ENCODE data around the gene IGF2R. TPM values are rescaled to one million over a fixed set of nuclear protein-coding genes. Genes with fewer than 3 reads are reported as not detected.
"Not testable (repeated sequence)": the region's sequence is repeated elsewhere in the genome, so short reads cannot be mapped to it uniquely, and the experiment has no call there.

The IGF2R gene
- total RNA-seq, 4 donors from 2014 or later, result 56.6 to 134 (median 108) TPM

- Histone ChIP-seq H3K9me3 (no peaks in the 10 kb centered on the region), H3K27me3 (no peaks in the 10 kb centered on the region), H3K36me3 (no peaks in the 10 kb centered on the region), H3K27ac (no peak overlapping the region), H3K4me3 (no peak overlapping the region), H3K4me1 (peaks cover 0 to 5% of the 10 kb centered on the region in 2 donors)
- intact Hi-C loops (cut with DNase I; ENCODE audit: low total_unique reads) (loop anchor here (10.0 kb wide), 1 partner anchor 401 kb away; no protein-coding TSS in a partner anchor), in situ Hi-C loops (cut with MboI; ENCODE audit: low sequenced_read_pairs in 4 of 4) (loop anchor here in 3 of 4 donors (25.0 kb wide), 2 partner anchors 304 to 329 kb away; no protein-coding TSS in a partner anchor)
- TF ChIP-seq CTCF (IDR thresholded peaks at IDR 0.05 in 4 of 5, conservative IDR thresholded peaks at IDR 0.05 in 1 of 5) (no peak), POLR2A (IDR thresholded peaks at IDR 0.05) (no peak)
- ATAC-seq, result no peak
- no peak for DNase-seq
Observed at GRCh38 chr6:160133441-160134336, 164.8 kb downstream of the IGF2R start.

DNA sequence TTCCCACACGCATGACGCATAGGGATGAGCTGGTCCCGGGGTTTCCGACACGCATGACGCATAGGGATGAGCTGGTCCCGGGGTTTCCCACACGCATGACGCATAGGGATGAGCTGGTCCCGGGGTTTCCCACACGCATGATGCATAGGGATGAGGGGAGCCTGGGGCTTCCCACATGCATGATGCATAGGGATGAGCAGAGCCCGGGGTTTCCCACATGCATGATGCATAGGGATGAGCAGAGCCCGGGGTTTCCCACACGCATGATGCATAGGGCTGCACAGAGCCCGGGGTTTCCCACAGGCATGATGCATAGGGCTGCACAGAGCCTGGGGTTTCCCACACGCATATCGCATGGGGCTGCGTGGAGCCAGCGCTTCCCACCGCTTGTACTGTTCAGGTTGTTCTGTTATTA lies 165.5 kb downstream of the IGF2R start:
- H3K9me3 ChIP-seq, H3K27me3 ChIP-seq, H3K4me1 ChIP-seq, DNase-seq, H3K27ac ChIP-seq, H3K4me3 ChIP-seq, H3K36me3 ChIP-seq, ATAC-seq: not testable (repeated sequence)
- in situ Hi-C loops (cut with MboI; ENCODE audit: low sequenced_read_pairs in 4 of 4) (loop anchor here in 3 of 4 donors (25.0 kb wide), 2 partner anchors 303 to 328 kb away; no protein-coding TSS in a partner anchor), intact Hi-C loops (cut with DNase I; ENCODE audit: low total_unique reads) (loop anchor here (10.0 kb wide), 1 partner anchor 400 kb away; no protein-coding TSS in a partner anchor)

DNA sequence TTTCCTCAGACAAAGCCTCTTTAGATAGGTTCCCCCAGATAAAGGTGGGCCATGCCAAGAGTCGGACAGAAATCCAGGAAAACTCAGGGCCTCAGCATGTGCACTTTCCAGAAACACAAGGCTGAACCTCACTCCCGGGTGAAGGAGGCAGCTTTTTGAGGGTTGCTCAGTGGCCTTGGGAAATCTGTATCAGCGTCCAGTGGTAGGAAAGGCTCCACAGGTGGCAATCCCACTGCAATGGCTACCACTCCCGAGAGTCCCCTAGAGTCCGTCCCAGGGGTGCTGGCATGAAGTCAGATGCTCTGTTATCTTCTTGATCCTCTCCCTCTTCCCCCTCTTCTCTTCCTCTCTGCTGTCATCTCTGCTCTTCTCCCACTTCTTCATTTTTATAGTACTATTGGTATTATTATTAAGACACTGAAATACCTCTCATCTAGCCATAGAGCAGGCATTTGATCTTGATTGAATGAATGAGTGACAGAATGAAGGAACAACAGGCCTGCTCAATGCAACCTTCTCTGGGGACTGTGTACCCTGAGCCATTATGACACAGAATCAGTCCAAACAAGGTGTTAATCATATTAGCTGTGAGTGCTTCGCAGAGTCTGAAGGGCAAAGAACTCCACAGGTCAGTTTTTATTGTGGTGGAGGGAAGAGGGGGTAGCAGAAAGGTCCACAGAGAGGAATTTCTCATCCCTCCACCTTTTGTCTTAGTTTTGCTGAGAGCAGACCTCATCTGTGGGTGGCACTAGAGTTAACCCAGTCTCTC lies 166.1 kb downstream of the IGF2R start:
- Histone ChIP-seq H3K27ac (no peak overlapping the region), H3K27me3 (no peaks in the 10 kb centered on the region), H3K9me3 (no peaks in the 10 kb centered on the region), H3K4me1 (peaks cover 0 to 5% of the 10 kb centered on the region in 2 donors), H3K36me3 (no peaks in the 10 kb centered on the region), H3K4me3 (no peak overlapping the region)
- TF ChIP-seq CTCF (IDR thresholded peaks at IDR 0.05 in 4 of 5, conservative IDR thresholded peaks at IDR 0.05 in 1 of 5) (no peak), POLR2A (IDR thresholded peaks at IDR 0.05) (no peak)
- intact Hi-C loops (cut with DNase I; ENCODE audit: low total_unique reads) (loop anchor here (10.0 kb wide), 1 partner anchor 400 kb away; no protein-coding TSS in a partner anchor), in situ Hi-C loops (cut with MboI; ENCODE audit: low sequenced_read_pairs in 4 of 4) (loop anchor here in 3 of 4 donors (25.0 kb wide), 2 partner anchors 302 to 327 kb away; no protein-coding TSS in a partner anchor)
- ATAC-seq (no peak), DNase-seq (no peak)

DNA sequence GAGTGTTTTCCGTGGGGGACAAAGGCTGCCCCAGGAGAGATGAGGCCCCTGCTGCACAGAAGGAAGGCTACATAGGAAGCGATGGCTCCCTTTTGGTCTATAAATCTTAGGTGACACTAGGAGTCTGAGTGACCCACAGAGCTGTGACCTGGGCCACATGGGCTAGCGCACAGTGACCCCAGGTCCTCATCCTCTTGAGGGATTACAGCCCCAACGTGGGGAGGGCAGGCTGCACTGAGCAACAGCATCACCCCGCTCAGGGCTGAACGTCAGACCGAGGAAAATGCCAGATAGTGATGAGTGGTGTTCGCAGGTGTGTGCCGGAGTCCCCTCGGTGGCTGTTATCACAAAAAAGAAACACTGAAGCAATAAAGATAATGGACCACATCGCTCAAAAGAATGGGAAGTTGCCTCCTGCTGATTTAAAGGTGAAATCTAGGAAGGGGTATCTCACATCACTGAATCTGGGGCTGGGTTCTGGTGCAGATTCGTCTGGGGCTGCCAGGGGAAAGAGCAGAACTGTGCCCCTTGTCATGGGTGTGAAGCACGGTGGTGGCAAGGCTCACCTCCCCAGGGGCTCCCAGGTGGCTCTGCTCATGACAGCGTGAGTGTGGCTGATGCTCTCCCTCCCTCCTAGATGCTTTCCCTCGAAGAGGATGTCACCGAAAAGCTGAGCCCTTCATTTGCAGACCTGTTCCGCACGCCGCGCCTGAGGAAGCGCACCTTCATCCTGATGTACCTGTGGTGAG lies 167.2 kb downstream of the IGF2R start:
- in situ Hi-C loops (cut with MboI; ENCODE audit: low sequenced_read_pairs in 4 of 4), result loop anchor here in 3 of 4 donors (25.0 kb wide), 2 partner anchors 301 to 326 kb away; no protein-coding TSS in a partner anchor

More for the DNA sequence above, 167.2 kb downstream of the IGF2R start:
- no peak overlapping the region for H3K27ac ChIP-seq
- H3K9me3 ChIP-seq, result no peaks in the 10 kb centered on the region
- H3K36me3 ChIP-seq, result no peaks in the 10 kb centered on the region
- TF ChIP-seq POLR2A (IDR thresholded peaks at IDR 0.05), result no peak
- no peak for TF ChIP-seq CTCF (IDR thresholded peaks at IDR 0.05 in 4 of 5, conservative IDR thresholded peaks at IDR 0.05 in 1 of 5)
- peaks cover 0 to 15% of the 10 kb centered on the region in 2 donors for H3K4me1 ChIP-seq
- H3K4me3 ChIP-seq, result no peak overlapping the region
- DNase-seq (no peak), ATAC-seq (no peak)
- no peaks in the 10 kb centered on the region for H3K27me3 ChIP-seq
- intact Hi-C loops (cut with DNase I; ENCODE audit: low total_unique reads), result loop anchor here (10.0 kb wide), 1 partner anchor 399 kb away; no protein-coding TSS in a partner anchor

All from gastrocnemius medialis (tissue), 4 donors.